Liver (tissue), 3 donors: Measurements from ENCODE around the gene PLD3.
"Not testable (repeated sequence)": the region's sequence is repeated elsewhere in the genome, so short reads cannot be mapped to it uniquely, and the experiment has no call there.

Experiments used
- CTCF ChIP-seq: fragments of 150-350 bp; IDR thresholded peaks from 2 replicates; pipeline ENCODE4 v1.5.1; 2017; ENCODE audit warnings: improper control_type of control experiment, low read depth, low read length; ENCODE audit not compliant: missing input control
- FOXA1 ChIP-seq: IDR thresholded peaks from 2 replicates; pipeline ENCODE4 v1.6.1; 2016; ENCODE audit warnings: antibody characterized with exemption
- HNF4A ChIP-seq, 2 donors: conservative IDR thresholded peaks; 2 replicates each; pipeline ENCODE4 v1.6.1; 2016; ENCODE audit warnings: antibody characterized with exemption in 2 of 2, mild to moderate bottlenecking in 2 of 2
- JUND ChIP-seq, 2 donors: IDR thresholded peaks; 2 replicates each; pipeline ENCODE4 v1.6.1; 2016; ENCODE audit warnings: antibody characterized with exemption in 2 of 2
- MAX ChIP-seq: IDR thresholded peaks from 2 replicates; pipeline ENCODE4 v1.6.1; 2016; ENCODE audit warnings: antibody characterized with exemption
- RAD21 ChIP-seq, 2 donors: IDR thresholded peaks; 2 replicates each; pipeline ENCODE4 v1.6.1; 2016; ENCODE audit warnings: antibody characterized with exemption in 2 of 2, mild to moderate bottlenecking in 2 of 2
- REST ChIP-seq: IDR thresholded peaks from 2 replicates; pipeline ENCODE4 v1.6.1; 2016; ENCODE audit warnings: antibody characterized with exemption, mild to moderate bottlenecking
- SP1 ChIP-seq: IDR thresholded peaks from 2 replicates; pipeline ENCODE4 v1.6.1; 2018; ENCODE audit warnings: antibody characterized with exemption, mild to moderate bottlenecking
- TAF1 ChIP-seq: conservative IDR thresholded peaks from 2 replicates; pipeline ENCODE4 v1.6.1; 2016; ENCODE audit warnings: antibody characterized with exemption, mild to moderate bottlenecking
- YY1 ChIP-seq: IDR thresholded peaks from 2 replicates; pipeline ENCODE4 v1.6.1; 2016; ENCODE audit warnings: antibody characterized with exemption, mild to moderate bottlenecking
- ZBTB33 ChIP-seq: IDR thresholded peaks from 2 replicates; pipeline ENCODE4 v1.6.1; 2016; ENCODE audit warnings: antibody characterized with exemption
- donor health status: healthy.
- donor health status: healthy.

GRCh38 chr19:40408598-40408925, 60.1 kb downstream of the PLD3 start:
- TF ChIP-seq FOXA1; CTCF; REST; JUND (IDR thresholded peaks at IDR 0.05); MAX; RAD21 (IDR thresholded peaks at IDR 0.05); TAF1; SP1; YY1; ZBTB33; HNF4A (conservative IDR thresholded peaks at IDR 0.05): not testable (repeated sequence)
